GM18909 (cell line): ENCODE data around the gene KRTAP5-3.

Experiments used
- ATAC-seq: cut with Tn5 transposase; IDR thresholded peaks from one replicate; pipeline ENCODE4 v1.9.1; 2021; ENCODE audit warnings: mild to moderate bottlenecking; ENCODE audit not compliant: unreplicated experiment, poor library complexity

KRTAP5-3 gene

DNA sequence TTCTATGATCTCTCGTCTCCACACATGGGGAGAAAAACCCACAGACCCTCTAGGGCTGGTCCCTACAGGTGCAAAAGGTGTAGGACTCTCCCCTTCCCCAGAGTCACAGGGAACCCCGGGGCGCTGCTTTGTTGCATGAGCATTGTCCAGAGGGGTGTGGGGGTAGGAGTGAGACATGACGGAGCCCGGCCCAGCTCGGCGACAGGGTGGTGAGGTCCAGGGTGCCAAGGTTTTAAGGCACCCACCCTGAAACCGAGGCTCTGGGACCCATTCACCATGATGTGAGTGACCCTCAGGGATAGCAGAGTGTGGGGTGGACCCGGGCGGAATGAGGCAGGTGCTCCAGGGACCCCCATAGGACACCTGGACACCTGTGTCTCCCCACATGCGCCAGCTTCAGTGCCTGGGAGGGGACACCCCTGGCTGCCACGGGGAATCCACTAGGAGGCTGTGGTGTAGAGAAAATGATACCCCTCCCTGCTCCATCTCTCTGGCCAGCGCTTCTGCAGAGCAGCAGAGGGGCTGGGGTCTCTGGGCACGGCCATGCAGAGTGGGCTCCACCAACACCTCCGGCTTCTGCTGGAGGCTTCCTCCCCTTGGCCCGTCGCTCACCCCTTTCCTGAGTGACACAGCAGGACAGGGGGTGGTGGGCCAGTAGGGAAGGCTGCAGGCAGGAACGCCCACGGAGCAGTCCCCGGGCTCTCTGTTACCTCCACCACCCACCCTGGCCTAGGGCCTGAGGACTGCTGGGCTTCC lies 36.5 kb upstream of the KRTAP5-3 start:
- no peak for ATAC-seq

DNA sequence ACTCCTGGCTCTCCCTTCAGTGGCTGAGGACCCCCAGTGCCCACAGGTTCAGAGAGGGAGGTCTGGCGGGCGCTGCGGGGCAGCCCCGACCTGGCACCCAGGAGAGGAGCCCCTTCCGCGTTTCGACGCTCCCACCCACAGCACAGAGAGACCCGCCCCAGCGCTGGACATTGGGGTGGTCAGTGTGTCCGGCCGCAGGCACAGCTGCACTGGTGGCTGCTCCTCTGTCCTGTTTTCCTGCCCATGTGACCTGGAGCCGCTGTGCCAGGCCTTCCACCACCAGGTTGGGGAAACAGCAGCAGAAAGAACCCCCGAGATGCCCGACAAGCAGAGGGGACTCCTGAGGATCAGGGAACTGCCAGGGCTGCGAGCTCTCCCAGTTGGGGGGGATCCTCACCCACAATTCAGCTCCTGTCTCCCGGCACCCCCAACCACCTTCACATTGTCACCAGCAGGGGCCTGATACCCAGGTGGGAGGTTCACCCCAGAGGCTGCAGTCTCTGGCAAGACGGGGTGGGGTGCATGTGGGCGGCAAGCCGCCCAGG lies 35.0 kb upstream of the KRTAP5-3 start:
- no peak for ATAC-seq

DNA sequence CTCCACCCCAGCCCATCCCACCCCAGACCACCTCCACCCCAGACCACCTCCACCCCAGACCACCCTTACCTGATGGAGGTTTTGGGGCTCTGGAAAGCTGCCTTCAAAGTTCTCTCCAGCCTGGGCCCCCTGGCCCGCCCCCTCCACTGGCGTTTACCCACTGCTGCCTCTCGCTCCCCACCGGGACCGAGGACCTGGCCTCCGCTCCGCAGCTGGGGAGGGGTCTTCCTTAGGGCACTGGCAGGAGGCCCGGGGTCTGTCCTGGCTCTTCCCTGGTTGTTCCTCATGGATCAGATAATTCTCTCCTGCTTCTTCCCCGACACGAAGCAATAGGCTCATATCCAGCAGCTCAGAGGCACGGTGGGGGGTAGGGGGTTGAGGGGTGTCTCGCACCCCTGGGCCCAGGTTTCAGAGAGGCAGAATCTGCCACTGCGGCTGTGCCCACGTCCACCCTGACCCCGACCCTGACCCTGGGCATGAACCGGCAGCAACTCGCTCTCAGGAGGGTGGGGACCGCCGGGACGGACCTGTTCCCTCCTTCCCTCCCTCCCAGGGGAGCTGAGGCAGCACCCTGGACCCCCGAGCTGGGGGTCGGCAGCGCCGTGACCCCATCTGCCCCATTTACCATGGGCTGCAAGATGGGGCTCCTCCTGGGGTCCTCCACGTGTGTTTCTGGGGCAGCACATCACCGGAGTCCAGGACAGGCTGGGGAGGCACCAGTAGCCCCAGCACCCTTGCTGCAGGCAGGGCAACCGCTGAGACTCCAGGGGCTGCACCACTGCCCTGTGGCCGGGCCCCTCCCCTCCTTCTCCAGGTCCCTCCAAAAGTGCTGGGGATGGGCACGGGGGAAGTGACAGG lies 34.3 kb upstream of the KRTAP5-3 start:
- no peak for ATAC-seq

DNA sequence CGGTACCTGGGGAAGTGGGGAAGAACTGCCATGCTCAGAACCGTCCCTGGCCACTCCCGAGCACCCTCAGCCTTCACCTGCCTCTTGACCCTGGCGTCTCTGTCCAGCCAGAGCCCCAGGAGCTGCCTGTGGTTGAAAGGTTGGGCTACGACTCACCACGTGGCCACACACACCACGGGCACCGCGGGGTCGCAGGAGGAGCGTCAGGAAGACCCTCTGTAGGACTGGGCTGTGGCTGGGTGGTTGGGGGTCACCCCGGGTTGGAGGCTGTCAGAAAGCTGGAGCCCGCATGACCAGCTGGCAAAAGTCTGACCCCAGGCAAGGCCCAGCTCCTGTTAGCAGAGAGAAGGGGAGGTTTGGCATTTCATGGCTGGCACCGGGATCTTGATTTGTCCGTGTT lies 32.8 kb upstream of the KRTAP5-3 start:
- ATAC-seq: no peak

DNA sequence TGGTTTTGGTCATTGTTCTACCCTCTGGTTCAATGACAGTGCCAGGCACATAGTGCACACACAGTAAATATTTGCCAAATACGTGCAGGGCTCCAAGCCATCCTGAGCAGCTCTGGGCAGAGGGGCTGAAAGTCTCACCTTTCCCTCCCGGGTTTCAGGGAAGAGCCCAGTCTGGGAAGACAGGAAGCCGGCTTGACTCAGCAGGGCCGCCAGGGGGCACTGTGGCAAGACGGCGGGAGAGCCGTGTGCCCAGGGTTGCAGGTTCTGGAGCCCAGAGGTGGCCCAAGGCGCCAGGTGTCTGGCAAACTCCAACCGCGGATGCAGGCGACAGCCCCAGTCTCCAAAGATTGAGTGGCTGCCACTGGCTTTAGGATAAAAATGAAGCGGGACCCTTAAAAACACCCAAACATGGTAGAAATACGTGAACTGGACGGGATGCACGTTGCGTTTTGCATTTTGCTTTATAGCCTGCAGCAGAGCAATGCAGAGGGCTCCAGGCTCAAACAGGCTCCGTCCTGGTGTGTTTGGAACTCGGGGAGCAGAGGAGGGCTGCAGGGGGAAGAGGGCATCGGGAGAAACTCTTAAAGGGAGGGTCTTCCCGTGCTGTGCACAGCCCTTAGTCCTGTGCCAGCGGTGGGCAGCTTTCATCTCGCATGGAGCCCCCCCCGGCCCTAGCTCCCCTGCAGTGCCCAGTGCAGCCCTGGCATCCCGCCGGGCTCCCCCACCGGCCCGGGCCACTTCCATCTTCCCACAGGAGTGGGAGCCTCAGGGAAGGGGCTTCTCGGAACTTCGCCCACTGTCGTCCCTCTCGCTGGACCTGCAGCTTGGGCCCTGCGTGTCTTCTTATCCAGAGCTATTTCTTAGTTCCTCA lies 32.0 kb upstream of the KRTAP5-3 start:
- ATAC-seq: no peak

DNA sequence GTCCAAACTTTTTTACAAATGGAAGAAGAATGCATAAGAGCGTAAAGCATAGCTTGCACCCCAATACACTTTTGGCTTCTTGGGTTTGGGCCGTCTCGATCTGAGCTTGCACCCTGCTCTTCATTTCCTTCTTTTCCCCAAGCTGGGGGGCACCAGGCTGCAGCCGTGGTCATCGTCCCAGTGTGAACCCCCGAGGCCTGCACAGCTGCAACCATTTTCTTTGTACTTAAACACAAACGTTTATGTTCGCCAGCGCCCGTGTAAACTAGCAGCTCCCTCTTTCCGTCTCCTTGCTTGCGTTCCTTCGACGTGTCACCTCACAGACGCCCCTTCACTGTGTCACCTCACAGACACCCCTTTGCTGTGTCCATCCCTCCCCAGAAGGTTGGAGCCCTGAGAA lies 31.4 kb upstream of the KRTAP5-3 start:
- ATAC-seq: no peak

DNA sequence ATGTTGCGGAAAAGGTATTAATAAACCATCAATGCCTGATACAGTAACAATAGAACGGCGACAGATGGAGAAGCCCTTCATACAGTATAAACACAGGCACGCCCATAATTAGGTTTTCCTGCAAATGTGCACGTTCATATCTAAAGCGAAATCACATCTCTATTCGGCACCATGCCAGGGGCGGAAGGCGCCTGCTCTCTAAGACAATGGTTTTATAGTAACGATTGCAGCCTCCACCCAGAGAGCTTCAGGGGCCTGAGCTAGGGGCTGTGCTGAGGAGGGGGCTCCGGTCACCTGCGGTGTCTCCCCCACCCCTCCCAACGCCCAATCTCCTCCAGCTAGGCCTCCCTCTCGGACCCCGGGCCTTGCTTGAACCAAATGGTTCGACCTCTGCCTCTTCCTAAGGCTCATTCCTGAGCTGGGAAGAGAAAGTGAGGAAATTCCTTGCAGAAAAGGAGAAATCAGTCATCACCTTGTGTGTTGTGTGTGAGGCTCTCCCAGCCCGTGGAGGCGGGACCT lies 30.9 kb upstream of the KRTAP5-3 start:
- no peak for ATAC-seq

DNA sequence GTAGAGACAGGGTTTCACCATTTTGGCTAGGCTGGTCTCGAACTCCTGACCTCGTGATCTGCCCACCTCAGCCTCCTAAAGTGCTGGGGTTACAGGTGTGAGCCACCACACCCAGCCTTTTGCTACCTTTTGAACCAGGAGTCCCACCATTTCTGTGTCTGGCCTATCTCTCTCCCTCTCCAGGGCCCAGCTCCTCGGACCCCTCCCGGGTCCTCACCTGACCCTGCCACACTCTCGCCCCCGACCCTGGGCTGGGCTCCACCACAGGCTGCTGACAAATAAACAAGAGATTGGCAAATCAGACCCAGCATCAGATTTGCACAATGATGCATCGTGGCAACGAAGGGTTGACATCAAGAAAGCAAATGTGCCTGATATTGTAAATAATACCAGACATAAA lies 30.1 kb upstream of the KRTAP5-3 start:
- ATAC-seq: no peak

DNA sequence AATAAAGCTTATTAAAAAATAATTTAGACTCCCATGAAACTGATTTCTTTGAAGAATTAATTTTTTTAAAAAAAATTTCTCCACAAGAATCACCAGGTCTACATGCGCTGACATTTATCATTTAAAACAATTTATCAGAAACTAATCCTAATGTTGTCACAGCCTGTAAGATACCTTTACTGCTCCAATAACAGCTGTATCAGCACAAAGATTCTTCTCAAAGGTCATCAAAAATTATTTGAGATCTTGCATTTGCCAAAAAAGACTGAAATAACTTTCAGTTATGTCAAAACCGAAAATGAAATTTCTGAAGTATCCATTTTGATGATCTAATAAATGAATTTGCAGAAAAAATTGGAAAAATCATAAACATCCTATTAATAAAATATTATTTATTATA lies 29.4 kb upstream of the KRTAP5-3 start:
- ATAC-seq: no peak

DNA sequence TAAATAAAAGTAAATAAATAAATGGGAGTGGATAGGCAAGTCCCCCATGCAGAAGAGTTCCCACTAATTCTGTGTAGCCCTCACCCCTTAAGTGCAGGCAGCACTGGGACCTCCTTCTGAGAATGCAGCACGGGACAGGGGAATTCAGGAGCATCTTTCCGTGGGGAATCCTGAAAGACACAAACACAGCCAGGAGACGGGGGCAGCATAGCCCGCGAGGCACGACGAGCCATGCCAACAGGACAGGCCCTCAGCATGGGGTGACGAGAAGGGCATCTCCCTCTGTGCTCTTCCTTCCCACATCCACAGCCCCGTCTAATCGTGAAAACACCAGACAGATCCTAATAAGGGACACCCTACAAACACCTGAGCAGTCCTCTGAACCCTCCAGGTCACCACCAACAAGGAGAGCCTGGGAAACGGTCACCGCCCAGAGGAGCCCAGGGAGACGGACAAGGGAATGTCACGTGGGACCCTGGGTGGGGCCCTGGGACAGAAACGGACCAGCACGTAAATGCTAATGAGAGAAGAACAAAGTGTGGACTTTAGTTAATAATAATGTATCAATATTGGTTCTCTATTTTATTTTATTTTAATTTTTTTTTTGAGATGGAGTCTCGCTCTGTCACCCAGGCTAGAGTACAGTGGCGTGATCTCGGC lies 28.2 kb upstream of the KRTAP5-3 start:
- no peak for ATAC-seq

DNA sequence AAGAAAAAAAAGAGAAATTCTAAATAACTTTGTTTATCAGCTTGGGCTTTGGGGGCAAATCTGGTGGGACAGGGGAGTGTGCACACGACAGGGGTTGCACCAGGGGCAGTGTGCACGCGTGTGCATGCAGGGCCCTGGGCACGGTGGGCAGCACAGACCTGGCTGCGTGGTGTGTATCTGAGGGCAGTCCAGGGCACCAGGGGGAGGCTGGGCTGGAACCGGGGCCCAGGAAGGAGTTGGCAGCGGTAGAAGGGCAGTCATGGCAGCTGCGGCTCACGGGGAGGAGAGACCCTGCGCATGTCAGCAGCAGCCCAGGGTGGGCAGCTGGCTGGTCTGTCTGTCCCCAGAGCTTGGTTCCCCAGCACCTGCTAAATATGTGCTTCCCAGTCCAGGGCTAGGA lies 25.6 kb upstream of the KRTAP5-3 start:
- no peak for ATAC-seq

DNA sequence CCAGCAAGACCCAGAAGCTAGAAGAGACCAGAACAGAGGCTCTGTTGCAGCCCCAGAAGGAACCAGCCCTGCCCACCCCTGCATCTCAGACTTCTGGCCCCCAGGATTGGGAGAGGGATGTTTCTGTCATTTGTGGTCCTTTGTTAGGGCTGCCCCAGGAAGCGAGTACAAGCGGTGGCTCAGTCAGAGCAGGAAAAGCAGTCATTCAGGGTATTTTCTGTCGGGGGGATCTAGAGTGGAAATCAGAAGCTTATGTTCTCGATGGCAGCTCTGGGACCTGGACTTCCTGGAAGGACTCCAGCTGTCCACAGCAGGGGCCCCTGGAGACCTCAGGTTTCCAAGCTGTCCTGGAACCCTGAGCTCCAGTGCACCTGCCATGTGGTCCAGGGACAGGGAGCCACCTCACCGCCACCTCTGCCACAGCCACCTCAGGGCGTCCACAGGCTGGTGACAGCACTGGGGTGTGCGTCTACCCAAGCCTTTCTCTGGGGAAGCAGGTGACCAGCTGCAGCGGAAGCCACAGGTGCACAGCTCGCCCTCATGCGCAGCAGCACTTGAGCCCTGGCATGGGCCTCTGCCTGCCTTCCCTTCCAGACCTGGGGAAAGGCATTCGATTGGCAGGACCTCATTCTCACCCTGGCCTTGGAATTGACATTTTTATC lies 23.9 kb upstream of the KRTAP5-3 start:
- ATAC-seq: no peak

DNA sequence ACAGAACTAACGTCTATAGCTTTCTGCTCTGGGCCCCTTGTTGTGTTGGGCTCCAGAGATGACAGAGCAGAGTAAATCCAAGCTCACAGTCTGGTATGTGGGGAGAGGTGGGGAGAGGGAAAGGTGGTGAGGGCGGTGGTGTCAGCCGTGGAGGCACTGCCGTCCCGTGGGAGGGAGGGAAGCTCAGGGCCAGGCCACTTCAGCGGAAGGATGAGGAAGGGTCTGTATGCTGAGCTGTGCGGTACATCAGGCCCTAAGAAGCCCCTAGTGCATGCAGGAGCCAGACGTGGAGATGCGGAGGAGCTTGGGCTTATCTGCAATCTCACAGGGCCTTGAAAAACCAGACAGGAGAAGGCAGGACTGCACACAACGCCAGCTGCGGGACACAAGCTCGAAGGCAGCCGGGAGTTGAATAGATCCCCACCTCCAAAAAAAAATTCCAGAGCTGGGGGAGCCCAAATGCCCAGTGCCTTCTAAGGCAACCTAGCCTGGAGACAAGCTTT lies 22.9 kb upstream of the KRTAP5-3 start:
- ATAC-seq: no peak

DNA sequence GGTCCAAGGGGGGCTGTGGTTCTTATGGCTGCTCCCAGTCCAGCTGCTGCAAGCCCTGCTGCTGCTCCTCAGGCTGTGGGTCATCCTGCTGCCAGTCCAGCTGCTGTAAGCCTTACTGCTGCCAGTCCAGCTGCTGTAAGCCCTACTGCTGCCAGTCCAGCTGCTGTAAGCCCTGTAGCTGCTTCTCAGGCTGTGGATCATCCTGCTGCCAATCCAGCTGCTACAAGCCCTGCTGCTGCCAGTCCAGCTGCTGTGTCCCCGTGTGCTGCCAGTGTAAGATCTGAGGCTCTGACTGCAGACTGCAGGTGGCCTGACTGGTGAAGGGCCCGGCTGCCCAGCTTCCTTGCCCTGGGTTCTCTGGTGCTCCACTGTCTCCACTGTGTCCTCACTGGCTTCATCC lies 22.0 kb upstream of the KRTAP5-3 start:
- ATAC-seq: no peak

DNA sequence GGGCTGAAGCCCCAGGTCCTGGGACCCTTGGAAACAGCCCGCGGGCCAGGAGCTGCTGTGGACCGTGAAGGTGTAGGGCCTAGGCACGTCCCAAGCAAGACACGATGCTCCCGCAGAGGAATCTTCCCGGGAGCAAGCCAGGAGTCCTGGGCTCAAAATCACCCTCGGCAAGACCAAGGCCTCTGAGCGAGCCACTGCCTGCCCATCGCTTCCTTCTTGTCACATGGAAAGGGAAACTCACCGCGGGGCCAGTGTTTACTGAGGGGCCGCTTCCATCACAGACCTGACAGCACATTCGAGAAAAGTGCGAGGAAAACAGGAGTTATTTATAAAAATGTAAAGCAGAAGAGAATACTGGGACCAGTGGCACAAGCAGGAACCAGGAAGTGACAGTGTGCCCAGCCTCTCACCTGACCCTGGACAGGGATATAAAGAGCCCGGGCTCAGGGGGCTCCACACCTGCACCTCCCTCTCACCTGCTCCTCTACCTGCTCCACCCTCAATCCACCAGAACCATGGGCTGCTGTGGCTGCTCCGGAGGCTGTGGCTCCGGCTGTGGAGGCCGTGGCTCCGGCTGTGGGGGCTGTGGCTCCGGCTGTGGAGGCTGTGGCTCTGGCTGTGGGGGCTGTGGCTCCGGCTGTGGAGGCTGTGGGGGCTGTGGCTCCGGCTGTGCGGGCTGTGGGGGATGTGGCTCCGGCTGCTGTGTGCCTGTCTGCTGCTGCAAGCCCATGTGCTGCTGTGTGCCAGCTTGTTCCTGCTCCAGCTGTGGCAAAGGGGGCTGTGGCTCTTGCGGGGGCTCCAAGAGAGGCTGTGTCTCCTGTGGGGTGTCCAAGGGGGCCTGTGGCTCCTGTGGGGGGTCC lies 21.3 kb upstream of the KRTAP5-3 start, which contains the start of gene KRTAP5-5:
TSS of gene KRTAP5-5 (plus strand) at position 450 of the 860 bp plus-strand sequence. CDS start at position 516, 66 bp downstream.
- no peak for ATAC-seq

DNA sequence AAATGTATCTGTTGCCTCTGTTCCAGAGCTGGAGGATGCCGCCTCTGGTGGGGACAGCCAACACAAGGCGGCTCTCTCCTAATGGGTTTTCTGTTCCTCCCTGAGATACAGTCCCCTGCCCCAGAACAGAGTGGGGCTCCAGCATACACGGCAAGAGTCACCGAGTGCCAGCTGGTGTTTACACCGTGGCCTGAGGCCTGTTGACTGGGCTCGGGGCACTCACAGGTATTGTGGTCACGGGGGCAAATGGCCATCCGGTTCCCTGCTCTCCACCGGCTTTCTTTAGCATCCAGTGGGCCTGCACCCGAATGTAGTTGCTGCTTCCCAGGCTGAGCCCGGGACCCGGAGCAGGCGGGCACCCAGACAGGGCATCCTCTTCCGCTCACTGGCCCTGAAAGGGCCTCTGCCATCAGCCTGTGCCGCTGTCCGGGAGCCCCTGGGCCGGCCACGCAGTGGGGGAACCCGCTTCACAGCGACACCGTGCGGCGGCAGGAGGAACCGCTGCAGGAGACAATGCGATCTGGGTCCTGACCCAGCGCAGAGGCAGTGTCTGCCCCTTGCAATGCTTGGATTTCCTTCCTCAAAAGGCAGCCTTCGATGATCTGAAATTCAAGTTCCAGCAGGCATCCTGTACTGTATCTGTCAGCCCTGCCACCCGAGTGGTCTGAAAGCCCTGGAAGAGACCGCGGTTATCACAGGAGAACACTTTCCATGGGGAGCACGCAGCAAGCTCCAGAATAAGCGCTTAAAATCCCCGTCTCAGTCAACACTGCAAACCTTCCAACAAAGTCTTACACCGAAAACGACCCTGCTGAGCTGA lies 20.5 kb upstream of the KRTAP5-3 start:
- ATAC-seq: no peak

DNA sequence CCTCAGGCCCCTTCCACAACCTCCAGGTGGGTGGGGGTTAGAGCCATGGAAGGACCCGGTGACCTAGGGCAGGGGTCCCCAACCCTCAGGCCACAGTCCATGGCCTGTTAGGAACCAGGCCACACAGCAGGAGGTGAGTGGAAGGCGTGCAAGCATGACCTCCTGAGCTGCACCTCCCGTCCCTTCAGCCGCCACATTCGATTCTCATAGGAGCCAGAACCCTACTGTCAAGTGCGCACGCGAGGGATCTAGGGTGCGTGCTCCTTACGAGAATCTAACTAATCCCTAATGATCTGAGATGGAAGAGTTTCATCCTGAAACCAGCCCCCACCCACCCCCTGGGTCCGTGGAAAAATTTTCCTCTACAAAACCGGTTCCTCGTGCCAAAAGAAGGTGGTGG lies 17.3 kb upstream of the KRTAP5-3 start:
- ATAC-seq: no peak
